H1 (cell line): ENCODE measurements around the gene PLEKHG1. TPM values are rescaled to one million over a fixed set of nuclear protein-coding genes. Genes with fewer than 3 reads are reported as not detected.

Experiments used
- CTCF ChIA-PET: fragments of 300-600 bp; sonication (Branson Sonifier 250); formaldehyde crosslinking; loops from one replicate; lab custom pipeline; 2021; ENCODE audit not compliant: partially characterized antibody; lab: Charles Lee
- POLR2A ChIA-PET: fragments of 300-600 bp; sonication (Branson Sonifier 250); formaldehyde crosslinking; loops from one replicate; lab custom pipeline; 2021; ENCODE audit warnings: inconsistent platforms; ENCODE audit not compliant: partially characterized antibody; lab: Charles Lee
- DNase-seq, 2 experiments: peaks; one replicate each; pipeline versions ENCODE4 v3.0.0 to v3.0.0-alpha.2; 2010 to 2022; ENCODE audit warnings: low spot score in 2 of 2, low read depth in 1 of 2, mixed read lengths in 1 of 2
- FAIRE-seq: peaks from 2 replicates; lab custom pipeline; 2011; peaks lifted over from hg19 to GRCh38; lab: Jason Lieb, UNC
- H2AFZ ChIP-seq: 2 replicates; pipeline ENCODE4 v1.8.1; 2012; ENCODE audit warnings: low read length, inconsistent platforms
- H2AK5ac ChIP-seq: 2 replicates; pipeline ENCODE4 v1.6.1; 2013; ENCODE audit warnings: low read depth, low read length
- H2BK120ac ChIP-seq: replicated peaks from 2 replicates; pipeline ENCODE3; 2013; ENCODE audit warnings: low read depth, low read length, inconsistent platforms
- H2BK12ac ChIP-seq: 2 replicates; pipeline ENCODE4 v1.6.1; 2013; ENCODE audit warnings: low read depth, low read length
- H2BK15ac ChIP-seq: 2 replicates; pipeline ENCODE4 v1.6.1; 2013; ENCODE audit warnings: low read length
- H2BK20ac ChIP-seq: 2 replicates; pipeline ENCODE4 v1.6.1; 2013; ENCODE audit warnings: low read length
- H2BK5ac ChIP-seq: 2 replicates; pipeline ENCODE4 v1.6.1; 2013; ENCODE audit warnings: low read depth, low read length
- H3K14ac ChIP-seq: 2 replicates; pipeline ENCODE4 v1.6.1; 2013; ENCODE audit warnings: inconsistent platforms; ENCODE audit not compliant: insufficient read length
- H3K18ac ChIP-seq: 2 replicates; pipeline ENCODE4 v1.6.1; 2013; ENCODE audit warnings: low read length; ENCODE audit errors: extremely low read depth
- H3K23ac ChIP-seq: 2 replicates; pipeline ENCODE4 v1.6.1; 2013; ENCODE audit warnings: inconsistent platforms; ENCODE audit not compliant: insufficient read length
- H3K23me2 ChIP-seq: 2 replicates; pipeline ENCODE4 v1.6.1; 2013; ENCODE audit warnings: low read depth, low read length
- H3K27ac ChIP-seq: 2 replicates; pipeline ENCODE4 v1.6.1; 2011; ENCODE audit warnings: low read depth, low read length, inconsistent platforms
- H3K27me3 ChIP-seq, 4 experiments: replicated peaks in 1 of 4; 1 replicate in 1 of 4; 2 replicates in 3 of 4; pipeline versions ENCODE4 v1.6.1 to v1.8.1; 2011 to 2013; ENCODE audit warnings: low read length in 3 of 4, mild to moderate bottlenecking in 3 of 4, inconsistent platforms in 2 of 4, mixed read lengths in 2 of 4, moderate library complexity in 1 of 4; ENCODE audit not compliant: control insufficient read depth in 3 of 4, insufficient read depth in 3 of 4; ENCODE audit errors: extremely low read depth in 1 of 4
- H3K36me3 ChIP-seq, 4 experiments: 2 replicates each; pipeline versions ENCODE4 v1.6.1 to v1.8.1; 2011 to 2013; ENCODE audit warnings: mild to moderate bottlenecking in 4 of 4, low read length in 3 of 4, moderate library complexity in 2 of 4, control low read depth in 1 of 4, inconsistent platforms in 1 of 4; ENCODE audit not compliant: insufficient read depth in 4 of 4, control insufficient read depth in 2 of 4
- H3K4ac ChIP-seq: replicated peaks from 2 replicates; pipeline ENCODE3; 2013; ENCODE audit warnings: low read length, low read depth, mixed read lengths, inconsistent platforms; ENCODE audit not compliant: insufficient read length
- H3K4me1 ChIP-seq, 4 experiments: replicated peaks in 1 of 4; 1 replicate in 1 of 4; 2 replicates in 3 of 4; pipeline versions ENCODE4 v1.6.1 to v1.8.1; 2011 to 2013; ENCODE audit warnings: low read length in 3 of 4, inconsistent platforms in 2 of 4, mixed read lengths in 1 of 4; ENCODE audit not compliant: insufficient read depth in 4 of 4, control insufficient read depth in 3 of 4
- H3K4me2 ChIP-seq, 2 experiments: 2 replicates each; pipeline versions ENCODE4 v1.6.1 to v1.8.1; 2011 to 2013; ENCODE audit warnings: low read depth in 2 of 2, low read length in 2 of 2, control low read depth in 1 of 2, inconsistent platforms in 1 of 2, mild to moderate bottlenecking in 1 of 2; ENCODE audit not compliant: insufficient read depth in 1 of 2
- H3K4me3 ChIP-seq, 4 experiments: fragments of 200-600, 300-600 bp in 1 of 4; sonication (generic), shearing (Covaris generic), sonication (Bioruptor Twin) in 1 of 4; 2 replicates each; pipeline versions ENCODE4 v1.5.1 to v1.8.1; 2011 to 2016; ENCODE audit warnings: low read length in 4 of 4, low read depth in 3 of 4, control low read depth in 2 of 4, inconsistent platforms in 2 of 4, mild to moderate bottlenecking in 2 of 4, mixed read lengths in 1 of 4, moderate library complexity in 1 of 4; ENCODE audit not compliant: insufficient read depth in 2 of 4; ENCODE audit errors: extremely low read depth in 1 of 4
- H3K56ac ChIP-seq: replicated peaks from 2 replicates; pipeline ENCODE3; 2013; ENCODE audit warnings: low read depth, mild to moderate bottlenecking, mixed read lengths, low read length, inconsistent platforms; ENCODE audit not compliant: insufficient read length
- H3K79me1 ChIP-seq: 2 replicates; pipeline ENCODE4 v1.6.1; 2013; ENCODE audit warnings: low read depth, low read length, control low read depth
- H3K79me2 ChIP-seq, 2 experiments: 2 replicates each; pipeline versions ENCODE4 v1.6.1 to v1.8.1; 2012 to 2013; ENCODE audit warnings: low read length in 2 of 2, mild to moderate bottlenecking in 2 of 2, inconsistent platforms in 1 of 2; ENCODE audit not compliant: insufficient read depth in 2 of 2, control insufficient read depth in 1 of 2
- H3K9ac ChIP-seq, 4 experiments: replicated peaks in 1 of 4; 1 replicate in 1 of 4; 2 replicates in 3 of 4; pipeline versions ENCODE4 v1.6.1 to v1.8.1; 2011 to 2013; ENCODE audit warnings: low read depth in 3 of 4, low read length in 3 of 4, control low read depth in 2 of 4, mild to moderate bottlenecking in 2 of 4, moderate library complexity in 2 of 4, inconsistent platforms in 1 of 4; ENCODE audit errors: extremely low read depth in 1 of 4
- H3K9me3 ChIP-seq, 2 experiments: 2 replicates each; pipeline versions ENCODE4 v1.6.1 to v1.8.1; 2012 to 2013; ENCODE audit warnings: mild to moderate bottlenecking in 2 of 2, moderate library complexity in 2 of 2, control low read depth in 1 of 2, inconsistent platforms in 1 of 2, low read depth in 1 of 2, low read length in 1 of 2, mixed read lengths in 1 of 2; ENCODE audit not compliant: insufficient read depth in 2 of 2
- H4K20me1 ChIP-seq, 2 experiments: replicated peaks in 1 of 2; 2 replicates each; pipeline versions ENCODE3 to v1.8.1; 2011 to 2013; ENCODE audit warnings: inconsistent platforms in 2 of 2, low read length in 2 of 2, mild to moderate bottlenecking in 1 of 2; ENCODE audit not compliant: insufficient read depth in 2 of 2, control insufficient read depth in 1 of 2
- H4K5ac ChIP-seq: 2 replicates; pipeline ENCODE4 v1.6.1; 2013; ENCODE audit warnings: low read length, low read depth, mixed read lengths, inconsistent platforms; ENCODE audit not compliant: insufficient read length
- H4K8ac ChIP-seq: 2 replicates; pipeline ENCODE4 v1.8.0; 2013; ENCODE audit warnings: mild to moderate bottlenecking, moderate library complexity, low read length, inconsistent platforms; ENCODE audit not compliant: insufficient read depth; ENCODE audit errors: extremely low read depth
- H4K91ac ChIP-seq: replicated peaks from 2 replicates; pipeline ENCODE3; 2013; ENCODE audit warnings: low read length, mixed read lengths, inconsistent platforms; ENCODE audit not compliant: insufficient read length
- ATF3 ChIP-seq: IDR thresholded peaks from 2 replicates; pipeline ENCODE4 v1.6.1; 2011; ENCODE audit warnings: low read depth, mild to moderate bottlenecking, low read length; ENCODE audit not compliant: insufficient read depth
- BRCA1 ChIP-seq: IDR thresholded peaks from 2 replicates; pipeline ENCODE4 v1.6.1; 2012; ENCODE audit warnings: low read depth, low read length, improper control_type of control experiment
- CBX8 ChIP-seq: fragments of 300-800, 300-1000 bp; sonication (generic); IDR thresholded peaks from 2 replicates; pipeline ENCODE4 v1.7.1; 2016; ENCODE audit warnings: low read depth, low read length, borderline replicate concordance
- CTBP2 ChIP-seq: IDR thresholded peaks from 2 replicates; pipeline ENCODE4 v1.7.0; 2011; ENCODE audit warnings: borderline replicate concordance, mild to moderate bottlenecking, moderate library complexity, mixed read lengths, low read length; ENCODE audit not compliant: insufficient read depth, insufficient read length
- EGR1 ChIP-seq: IDR thresholded peaks from 2 replicates; pipeline ENCODE4 v1.6.1; 2011; ENCODE audit warnings: low read depth, low read length, borderline replicate concordance
- JUN ChIP-seq: IDR thresholded peaks from 2 replicates; pipeline ENCODE4 v1.6.1; 2011; ENCODE audit warnings: low read depth, mild to moderate bottlenecking, improper control_type of control experiment, low read length
- RXRA ChIP-seq: IDR thresholded peaks from 2 replicates; pipeline ENCODE4 v1.6.1; 2011; ENCODE audit warnings: low read depth, mild to moderate bottlenecking, low read length, moderate library complexity; ENCODE audit not compliant: insufficient read depth
- SP4 ChIP-seq: IDR thresholded peaks from 2 replicates; pipeline ENCODE4 v1.6.1; 2012; ENCODE audit warnings: low read length, inconsistent platforms
- TAF1 ChIP-seq: IDR thresholded peaks from 2 replicates; pipeline ENCODE4 v1.6.1; 2011; ENCODE audit warnings: mild to moderate bottlenecking, low read depth, low read length
- ZNF274 ChIP-seq: IDR thresholded peaks from 2 replicates; pipeline ENCODE4 v1.7.0; 2012; ENCODE audit warnings: low read length, borderline replicate concordance; ENCODE audit errors: extremely low read depth
- WGBS, 2 experiments: shearing (Covaris generic) in 1 of 2; methylation state at CpG; one replicate each; pipeline versions ENCODE4 v1.1.6 to v1.1.7; 2013 to 2015; ENCODE audit warnings: low lambda C conversion rate in 2 of 2, mixed read lengths in 2 of 2, inconsistent platforms in 1 of 2, low coverage in 1 of 2, missing lambda C conversion rate in 1 of 2; ENCODE audit not compliant: insufficient replicate concordance in 2 of 2, insufficient coverage in 1 of 2, insufficient read length in 1 of 2; ENCODE audit errors: extremely low coverage in 1 of 2, missing lambda C conversion rate in 1 of 2; 5-methylcytosine and 5-hydroxymethylcytosine counted together
- polyA plus RNA-seq, 7 experiments: library from polyadenylated mRNA; depleted of rRNA in 3 of 7; stranded (reverse) in 5 of 7; unstranded in 2 of 7; fragments of >200 nt in 5 of 7; fragments of 200-250 nt in 2 of 7; gene quantifications; 1 replicate in 5 of 7; 2 replicates in 1 of 7; 4 replicates in 1 of 7; pipeline versions ENCODE4 v1.2.1 to v1.2.3, GENCODE V29; 2011 to 2013; ENCODE audit warnings: missing spikeins in 2 of 7, mixed read lengths in 2 of 7
- total RNA-seq: library from RNA; stranded (reverse); fragmentation: NEBNext Ultra II Directional; extraction: Animal tissue kit (Norgen Biotek cat#: 25700); gene quantifications from 2 replicates; pipeline ENCODE4 v1.2.1, GENCODE V29; 2021
- TF ChIP-seq, protein P1 (sequence below): IDR thresholded peaks from 2 replicates; pipeline ENCODE4 v1.6.1; 2011; ENCODE audit warnings: low read length, improper control_type of control experiment
- TF ChIP-seq, protein P2 (sequence below): IDR thresholded peaks from 2 replicates; pipeline ENCODE4 v1.6.1; 2012; ENCODE audit warnings: inconsistent platforms

PLEKHG1 gene
- total and polyA plus RNA-seq, 2 of the 8 experiments (the other 6 are each of a cell fraction or from before 2014, with no cell fraction given) = 0.94 to 2.2 TPM

GRCh38 chr6:150625927-150626326 lies 26.2 kb downstream of the PLEKHG1 start:
- Histone ChIP-seq H3K9me3 (no peaks in the 10 kb centered on the region), H4K5ac (no peak overlapping the region), H2AK5ac (no peak overlapping the region), H2BK15ac (no peak overlapping the region), H3K23ac (no peak overlapping the region), H2BK5ac (no peak overlapping the region), H3K18ac (no peak overlapping the region), H3K14ac (no peak overlapping the region), H3K79me2 (no peaks in the 10 kb centered on the region), H3K4me1 (no peaks in the 10 kb centered on the region), H3K79me1 (no peaks in the 10 kb centered on the region), H3K9ac (no peak overlapping the region), H3K27me3 (no peaks in the 10 kb centered on the region), H3K4me3 (no peak overlapping the region), H3K4me2 (no peak overlapping the region), H3K23me2 (no peaks in the 10 kb centered on the region; the same call in 1 of the 2 replicates), H3K4ac (no peak overlapping the region), H4K91ac (no peak overlapping the region), H4K20me1 (no peaks in the 10 kb centered on the region), H3K56ac (no peak overlapping the region), H2AFZ (no peak overlapping the region), H2BK120ac (no peak overlapping the region), H2BK12ac (no peak overlapping the region), H4K8ac (no peak overlapping the region), H3K36me3 (no peaks in the 10 kb centered on the region), H3K27ac (no peak overlapping the region), H2BK20ac (no peak overlapping the region)
- DNase-seq = no peak
- POLR2A ChIA-PET = no interaction called here
- CTCF ChIA-PET = no interaction called here
- WGBS, 2 experiments = 98% methylated on average over 4 of the region's 4 CpGs; no CpG with 5 or more reads in 1 of the 2 experiments
- no peak for FAIRE-seq
- TF ChIP-seq, protein P1, sequence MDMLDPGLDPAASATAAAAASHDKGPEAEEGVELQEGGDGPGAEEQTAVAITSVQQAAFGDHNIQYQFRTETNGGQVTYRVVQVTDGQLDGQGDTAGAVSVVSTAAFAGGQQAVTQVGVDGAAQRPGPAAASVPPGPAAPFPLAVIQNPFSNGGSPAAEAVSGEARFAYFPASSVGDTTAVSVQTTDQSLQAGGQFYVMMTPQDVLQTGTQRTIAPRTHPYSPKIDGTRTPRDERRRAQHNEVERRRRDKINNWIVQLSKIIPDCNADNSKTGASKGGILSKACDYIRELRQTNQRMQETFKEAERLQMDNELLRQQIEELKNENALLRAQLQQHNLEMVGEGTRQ = no peak
- TF ChIP-seq SP4 (no peak), ATF3 (no peak), JUN (no peak), TAF1 (no peak), EGR1 (no peak), BRCA1 (no peak), RXRA (no peak), CTBP2 (no peak), CBX8 (no peak), ZNF274 (no peak)
- TF ChIP-seq, protein P2, sequence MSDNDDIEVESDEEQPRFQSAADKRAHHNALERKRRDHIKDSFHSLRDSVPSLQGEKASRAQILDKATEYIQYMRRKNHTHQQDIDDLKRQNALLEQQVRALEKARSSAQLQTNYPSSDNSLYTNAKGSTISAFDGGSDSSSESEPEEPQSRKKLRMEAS = no peak
